HEK293 (cell line): Measurements from ENCODE around the gene PASK.

Source experiments
- CTCF ChIA-PET: fragments of 350-600 bp; formaldehyde crosslinking; extraction: SDS; loops from one replicate; lab custom pipeline; 2021; ENCODE audit warnings: antibody characterized with exemption; lab: Yijun Ruan, JAX
- POLR2A ChIA-PET: fragments of 300-600 bp; formaldehyde crosslinking; extraction: SDS; loops from one replicate; lab custom pipeline; 2020; ENCODE audit warnings: antibody characterized with exemption, inconsistent platforms; lab: Yijun Ruan, JAX
- H3K27ac ChIP-seq: fragments of 200-500 bp; sonication (Bioruptor generic); 2 replicates; pipeline ENCODE4 v1.5.1; 2014; ENCODE audit warnings: low read depth, low read length, control low read depth, inconsistent platforms; ENCODE audit errors: extremely low read depth
- H3K36me3 ChIP-seq, 2 experiments: fragments of 200-500 bp in 1 of 2; sonication (Bioruptor generic) in 1 of 2; 1 replicate in 1 of 2; 2 replicates in 1 of 2; pipeline ENCODE4 v1.5.1; 2014 to 2017; ENCODE audit warnings: inconsistent platforms in 2 of 2, low read length in 2 of 2; ENCODE audit not compliant: control insufficient read depth in 2 of 2, insufficient read depth in 1 of 2
- H3K4me1 ChIP-seq: fragments of 200-500 bp; sonication (Bioruptor generic); 2 replicates; pipeline ENCODE4 v1.5.1; 2014; ENCODE audit warnings: mild to moderate bottlenecking, low read length, inconsistent platforms; ENCODE audit not compliant: control insufficient read depth, insufficient read depth
- H3K4me3 ChIP-seq: 2 replicates; pipeline ENCODE4 v1.5.1; 2011; ENCODE audit warnings: low read depth, mild to moderate bottlenecking, control low read depth, low read length, moderate library complexity
- H3K9me3 ChIP-seq: fragments of 200-500 bp; sonication (Bioruptor generic); 2 replicates; pipeline ENCODE4 v1.5.1; 2014; ENCODE audit warnings: low read depth, low read length, inconsistent platforms; ENCODE audit not compliant: control insufficient read depth, insufficient read depth
- BCL11B ChIP-seq: fragments of 450-650 bp; formaldehyde crosslinking; IDR thresholded peaks from 2 replicates; pipeline ENCODE4 v1.5.1; 2016; ENCODE audit warnings: low read depth, missing biosample characterization, missing genetic modification characterization
- HIC1 ChIP-seq: fragments of 450-650 bp; formaldehyde crosslinking; IDR thresholded peaks from 2 replicates; pipeline ENCODE4 v1.5.1; 2016; ENCODE audit warnings: missing biosample characterization, missing genetic modification characterization
- KLF8 ChIP-seq: fragments of 450-650 bp; formaldehyde crosslinking; IDR thresholded peaks from 2 replicates; pipeline ENCODE4 v1.5.1; 2016; ENCODE audit warnings: missing biosample characterization, missing genetic modification characterization
- KLF9 ChIP-seq: fragments of 450-650 bp; formaldehyde crosslinking; IDR thresholded peaks from 2 replicates; pipeline ENCODE4 v1.5.1; 2016; ENCODE audit warnings: missing biosample characterization, missing genetic modification characterization, low read depth
- OVOL3 ChIP-seq: fragments of 450-650 bp; formaldehyde crosslinking; IDR thresholded peaks from 2 replicates; pipeline ENCODE4 v1.5.1; 2016; ENCODE audit warnings: missing biosample characterization, missing genetic modification characterization
- SETDB1 ChIP-seq: IDR thresholded peaks from one replicate; pipeline ENCODE4 v1.6.1; 2017; ENCODE audit warnings: mild to moderate bottlenecking, low read length, moderate library complexity, mixed read lengths; ENCODE audit not compliant: insufficient read length
- SP7 ChIP-seq: fragments of 450-650 bp; formaldehyde crosslinking; IDR thresholded peaks from 2 replicates; pipeline ENCODE4 v1.5.1; 2016; ENCODE audit warnings: missing biosample characterization, missing genetic modification characterization
- YY1 ChIP-seq: fragments of 450-650 bp; formaldehyde crosslinking; IDR thresholded peaks from 2 replicates; pipeline ENCODE4 v1.5.1; 2018; ENCODE audit warnings: missing biosample characterization, missing genetic modification characterization
- ZBTB26 ChIP-seq: fragments of 450-650 bp; formaldehyde crosslinking; optimal IDR thresholded peaks from 2 replicates; pipeline ENCODE3; 2016; ENCODE audit warnings: missing biosample characterization, mild to moderate bottlenecking, missing genetic modification characterization
- ZBTB6 ChIP-seq: fragments of 450-650 bp; formaldehyde crosslinking; IDR thresholded peaks from 2 replicates; pipeline ENCODE4 v1.5.1; 2017; ENCODE audit warnings: missing biosample characterization, missing genetic modification characterization
- ZBTB8A ChIP-seq: fragments of 450-650 bp; formaldehyde crosslinking; IDR thresholded peaks from 2 replicates; pipeline ENCODE4 v1.5.1; 2016; ENCODE audit warnings: missing biosample characterization, missing genetic modification characterization
- ZNF10 ChIP-seq: fragments of 450-650 bp; formaldehyde crosslinking; IDR thresholded peaks from 2 replicates; pipeline ENCODE4 v1.5.1; 2017; ENCODE audit warnings: missing biosample characterization, missing genetic modification characterization
- ZNF133 ChIP-seq: fragments of 450-650 bp; formaldehyde crosslinking; IDR thresholded peaks from 2 replicates; pipeline ENCODE4 v1.5.1; 2016; ENCODE audit warnings: missing biosample characterization, missing genetic modification characterization
- ZNF148 ChIP-seq: fragments of 450-650 bp; formaldehyde crosslinking; IDR thresholded peaks from 2 replicates; pipeline ENCODE4 v1.5.0; 2017; ENCODE audit warnings: missing biosample characterization, missing genetic modification characterization, borderline replicate concordance
- ZNF157 ChIP-seq: fragments of 450-650 bp; formaldehyde crosslinking; IDR thresholded peaks from 2 replicates; pipeline ENCODE4 v1.5.1; 2016; ENCODE audit warnings: missing biosample characterization, missing genetic modification characterization
- ZNF16 ChIP-seq: fragments of 450-650 bp; formaldehyde crosslinking; IDR thresholded peaks from 2 replicates; pipeline ENCODE4 v1.5.1; 2016; ENCODE audit warnings: low read depth, missing biosample characterization, missing genetic modification characterization
- ZNF174 ChIP-seq: fragments of 450-650 bp; formaldehyde crosslinking; IDR thresholded peaks from 2 replicates; pipeline ENCODE4 v1.5.0; 2017; ENCODE audit warnings: missing biosample characterization, mild to moderate bottlenecking, missing genetic modification characterization
- ZNF239 ChIP-seq: fragments of 450-650 bp; formaldehyde crosslinking; IDR thresholded peaks from 2 replicates; pipeline ENCODE4 v1.5.1; 2016; ENCODE audit warnings: missing biosample characterization, missing genetic modification characterization
- ZNF341 ChIP-seq: fragments of 450-650 bp; formaldehyde crosslinking; IDR thresholded peaks from 2 replicates; pipeline ENCODE4; 2016; ENCODE audit warnings: low read depth, missing biosample characterization, missing genetic modification characterization
- ZNF350 ChIP-seq: fragments of 450-650 bp; formaldehyde crosslinking; IDR thresholded peaks from 2 replicates; pipeline ENCODE4 v1.5.0; 2017; ENCODE audit warnings: missing biosample characterization, mild to moderate bottlenecking, missing genetic modification characterization
- ZNF37A ChIP-seq: fragments of 450-650 bp; IDR thresholded peaks from 2 replicates; pipeline ENCODE4 v1.5.1; 2018; ENCODE audit warnings: missing biosample characterization, missing genetic modification characterization
- ZNF501 ChIP-seq: fragments of 450-650 bp; formaldehyde crosslinking; IDR thresholded peaks from 2 replicates; pipeline ENCODE4 v1.5.1; 2016; ENCODE audit warnings: missing biosample characterization, missing genetic modification characterization
- ZNF560 ChIP-seq: fragments of 450-650 bp; formaldehyde crosslinking; IDR thresholded peaks from 2 replicates; pipeline ENCODE4 v1.5.1; 2017; ENCODE audit warnings: missing biosample characterization, missing genetic modification characterization, borderline replicate concordance
- ZNF645 ChIP-seq: fragments of 450-650 bp; formaldehyde crosslinking; IDR thresholded peaks from 2 replicates; pipeline ENCODE4; 2016; ENCODE audit warnings: missing biosample characterization, missing genetic modification characterization
- ZNF785 ChIP-seq: fragments of 450-650 bp; formaldehyde crosslinking; IDR thresholded peaks from 2 replicates; pipeline ENCODE4 v1.5.1; 2016; ENCODE audit warnings: missing biosample characterization, missing genetic modification characterization
- ZSCAN30 ChIP-seq: fragments of 450-650 bp; IDR thresholded peaks from 2 replicates; pipeline ENCODE4 v1.5.1; 2018; ENCODE audit warnings: missing biosample characterization, mild to moderate bottlenecking, missing genetic modification characterization, moderate library complexity

PASK gene

GRCh38 chr2:241135737-241136136 lies 13.5 kb downstream of the PASK start (continued):
- TF ChIP-seq ZNF157 (tag by site-specific recombination) (no peak), ZNF785 (tag by site-specific recombination) (no peak), ZNF37A (tag by site-specific recombination) (no peak)

GRCh38 chr2:241134711-241135110 lies 14.6 kb downstream of the PASK start:
- ChIA-PET POLR2A (no interaction called here), CTCF (no interaction called here)
- H3K4me3 ChIP-seq: no peak overlapping the region
- no peaks in the 10 kb centered on the region for H3K4me1 ChIP-seq
- H3K36me3 ChIP-seq: peaks cover 0 to 88% of the 10 kb centered on the region in 2 experiments; a peak in 2 of 3 replicates
- no peak for TF ChIP-seq ZNF350
- TF ChIP-seq ZNF16 (tag by site-specific recombination): no peak
- TF ChIP-seq SP7: no peak
- no peak for TF ChIP-seq SETDB1
- no peak for TF ChIP-seq ZNF785 (tag by site-specific recombination)
- no peak for TF ChIP-seq ZNF37A (tag by site-specific recombination)
- no peak for TF ChIP-seq YY1
- no peak for TF ChIP-seq ZNF148 (tag by site-specific recombination)
- TF ChIP-seq ZSCAN30 (tag by site-specific recombination): no peak
- TF ChIP-seq OVOL3: no peak
- no peaks in the 10 kb centered on the region for H3K9me3 ChIP-seq
- H3K27ac ChIP-seq: no peak overlapping the region

- peaks cover 0 to 85% of the 10 kb centered on the region in 2 experiments; a peak in 2 of 3 replicates for H3K36me3 ChIP-seq
- ChIA-PET POLR2A (no interaction called here), CTCF (no interaction called here)
- H3K4me3 ChIP-seq: no peak overlapping the region
- H3K4me1 ChIP-seq: no peaks in the 10 kb centered on the region
- no peaks in the 10 kb centered on the region for H3K9me3 ChIP-seq
- H3K27ac ChIP-seq: no peak overlapping the region
- no peak for TF ChIP-seq ZNF501
- no peak for TF ChIP-seq ZNF645 (tag by site-specific recombination)
- no peak for TF ChIP-seq ZNF10 (tag by site-specific recombination)
- no peak for TF ChIP-seq ZNF341 (tag by site-specific recombination)
- TF ChIP-seq HIC1 (tag by site-specific recombination): no peak
- no peak for TF ChIP-seq BCL11B (tag by site-specific recombination)
- TF ChIP-seq ZBTB26 (tag by site-specific recombination): no peak
- no peak for TF ChIP-seq ZBTB6 (tag by site-specific recombination)
- no peak for TF ChIP-seq ZNF16 (tag by site-specific recombination)
- TF ChIP-seq ZNF560 (tag by site-specific recombination): no peak
- TF ChIP-seq KLF8 (tag by site-specific recombination): no peak
- no peak for TF ChIP-seq ZNF239 (tag by site-specific recombination)
- TF ChIP-seq ZBTB8A (tag by site-specific recombination): no peak
- no peak for TF ChIP-seq ZNF133 (tag by site-specific recombination)
- no peak for TF ChIP-seq ZNF174 (tag by site-specific recombination)
- no peak for TF ChIP-seq KLF9
These were observed 15.8 kb downstream of the PASK start for GRCh38 chr2:241133436-241133820.
